ENCODE measurements around the gene SCARF2. TPM values are rescaled to one million over a fixed set of nuclear protein-coding genes. Genes with fewer than 3 reads are reported as not detected.
"Not testable (repeated sequence)": the region's sequence is repeated elsewhere in the genome, so short reads cannot be mapped to it uniquely, and the experiment has no call there.

The SCARF2 gene
- total RNA-seq, 4 donors from 2014 or later: 1.1 to 6.9 (median 2.4) TPM

DNA sequence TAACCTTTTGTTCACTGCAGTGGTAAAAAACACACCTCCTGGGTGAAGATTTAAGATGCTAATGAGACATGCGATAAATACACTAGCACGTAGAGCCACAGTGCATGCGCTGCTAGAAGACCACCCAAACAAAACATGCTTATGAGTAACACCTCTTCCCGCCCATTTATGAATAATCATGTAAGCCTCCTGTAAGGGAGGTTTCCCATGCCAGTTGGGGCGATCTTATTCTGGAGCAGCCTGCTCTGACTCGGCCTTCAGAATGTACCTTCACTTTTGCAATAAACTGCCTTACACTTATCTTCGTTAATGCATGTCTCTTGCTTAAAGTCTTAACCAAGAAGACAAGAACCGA lies 18.1 kb upstream of the SCARF2 start:
- peaks cover 0 to 9% (median 0%) of the 10 kb centered on the region in 3 donors for H3K4me1 ChIP-seq
- TF ChIP-seq CTCF (IDR thresholded peaks at IDR 0.05) (no peak), POLR2A (IDR thresholded peaks at IDR 0.05) (no peak)
- WGBS, 2 donors: 72 to 86% methylated on average over 8 of the region's 8 CpGs
- peaks cover 0 to 37% (median 0%) of the 10 kb centered on the region in 3 donors for H3K36me3 ChIP-seq
- H3K4me3 ChIP-seq: no peak overlapping the region
- no peaks in the 10 kb centered on the region for H3K27me3 ChIP-seq
- H3K27ac ChIP-seq: no peak overlapping the region
- no peaks in the 10 kb centered on the region for H3K9me3 ChIP-seq
- intact Hi-C loops (cut with DNase I): loop anchor here (5.0 kb wide), 1 partner anchor 33 kb away; no protein-coding TSS in a partner anchor
- no peak for DNase-seq

DNA sequence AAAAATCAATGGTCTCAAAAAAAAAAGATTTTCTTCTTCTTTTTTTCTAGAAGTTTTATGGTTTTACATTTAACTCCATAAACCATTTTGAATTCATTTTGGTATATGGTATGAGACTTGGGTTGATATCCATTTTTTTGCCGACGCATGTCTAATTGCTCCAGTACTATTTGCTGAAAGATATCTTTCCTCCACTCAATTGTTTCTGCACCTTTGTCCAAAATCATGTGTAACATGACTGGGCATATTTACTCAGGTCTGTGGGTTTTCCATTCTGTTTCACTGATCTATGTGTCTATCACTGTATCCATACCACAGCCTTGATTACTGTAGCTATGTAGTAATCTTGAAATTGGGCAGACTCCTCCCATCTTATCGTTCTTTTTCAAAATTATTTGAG lies 15.6 kb upstream of the SCARF2 start:
- H3K4me3 ChIP-seq: no peak overlapping the region
- no peak overlapping the region for H3K27ac ChIP-seq
- TF ChIP-seq CTCF (IDR thresholded peaks at IDR 0.05): no peak
- no peak for TF ChIP-seq POLR2A (IDR thresholded peaks at IDR 0.05)
- no peaks in the 10 kb centered on the region for H3K9me3 ChIP-seq
- H3K27me3 ChIP-seq: no peaks in the 10 kb centered on the region
- intact Hi-C loops (cut with DNase I): no loop called here
- WGBS, 2 donors: 92 to 96% methylated on average over 3 of the region's 3 CpGs
- peaks cover 0 to 13% (median 0%) of the 10 kb centered on the region in 3 donors for H3K4me1 ChIP-seq
- H3K36me3 ChIP-seq: peaks cover 0 to 19% (median 0%) of the 10 kb centered on the region in 3 donors
- no peak for DNase-seq

DNA sequence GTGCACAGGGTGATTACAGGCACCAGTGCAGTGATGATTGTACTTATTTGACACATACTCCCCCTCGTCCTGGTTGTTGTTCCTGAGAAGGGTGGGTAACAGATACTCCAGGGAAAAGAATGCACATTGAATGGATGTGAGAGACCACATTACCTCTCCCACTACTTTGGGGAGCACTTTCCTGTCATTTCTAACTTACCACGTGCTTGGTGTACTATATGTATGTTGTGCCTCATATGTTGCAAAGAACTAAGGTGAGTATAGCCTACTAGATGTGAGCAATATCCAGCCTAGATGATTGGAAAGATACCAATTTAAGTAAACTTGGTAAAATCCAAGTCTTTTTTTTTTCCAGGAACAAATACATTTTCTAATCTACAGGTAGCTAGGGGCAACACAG lies 14.3 kb upstream of the SCARF2 start:
- TF ChIP-seq CTCF (IDR thresholded peaks at IDR 0.05) (no peak), POLR2A (IDR thresholded peaks at IDR 0.05) (no peak)
- Histone ChIP-seq H3K27me3 (no peaks in the 10 kb centered on the region), H3K4me3 (no peak overlapping the region), H3K36me3 (peaks cover 0 to 7% (median 0%) of the 10 kb centered on the region in 3 donors), H3K27ac (no peak overlapping the region), H3K4me1 (peaks cover 0 to 13% (median 0%) of the 10 kb centered on the region in 3 donors), H3K9me3 (no peaks in the 10 kb centered on the region)
- 70 to 80% methylated on average over 2 of the region's 2 CpGs for WGBS, 2 donors
- no peak for DNase-seq
- intact Hi-C loops (cut with DNase I): no loop called here

- DNase-seq; H3K27me3 ChIP-seq; H3K4me3 ChIP-seq; H3K27ac ChIP-seq; H3K9me3 ChIP-seq; H3K36me3 ChIP-seq; intact Hi-C loops (cut with DNase I): not testable (repeated sequence)
- 89 to 94% methylated on average over 13 of the region's 15 CpGs for WGBS, 2 donors
- H3K4me1 ChIP-seq: peaks cover 0 to 10% (median 0%) of the 10 kb centered on the region in 3 donors
Observed at GRCh38 chr22:20451129-20451778, 13.6 kb upstream of the SCARF2 start.

- Histone ChIP-seq H3K4me1 (peaks cover 0 to 4% (median 0%) of the 10 kb centered on the region in 3 donors), H3K4me3 (no peak overlapping the region), H3K9me3 (no peaks in the 10 kb centered on the region), H3K27me3 (no peaks in the 10 kb centered on the region), H3K27ac (no peak overlapping the region), H3K36me3 (peaks cover 0 to 17% (median 0%) of the 10 kb centered on the region in 3 donors)
- intact Hi-C loops (cut with DNase I): no loop called here
- DNase-seq: no peak
- TF ChIP-seq POLR2A (IDR thresholded peaks at IDR 0.05) (no peak), CTCF (IDR thresholded peaks at IDR 0.05) (no peak)
- 60 to 92% methylated on average over 1 of the region's 1 CpG for WGBS, 2 donors
Observed at GRCh38 chr22:20450551-20450906, 12.9 kb upstream of the SCARF2 start.

Data from esophagus squamous epithelium (tissue), 5 donors.